K562 (cell line): Measurements from ENCODE around the gene CTNNA3. TPM values are rescaled to one million over a fixed set of nuclear protein-coding genes. Genes with fewer than 3 reads are reported as not detected.
"Not testable (repeated sequence)": the region's sequence is repeated elsewhere in the genome, so short reads cannot be mapped to it uniquely, and the experiment has no call there.

Experiments used
- ATAC-seq: fragments of 200-7000 bp; cut with Tn5 transposase; 3 replicates; pipeline ENCODE4 v1.9.1; 2020; ENCODE audit warnings: moderate library complexity
- BruUV-seq: library from RNA; stranded (reverse); fragments of 400-500 nt; replicated peaks from 2 replicates; lab custom pipeline; 2021; lab: Mats Ljungman, UMichigan
- CTCF ChIA-PET: fragments of 300-600 bp; formaldehyde crosslinking; extraction: SDS; loops from one replicate; lab custom pipeline; 2021; ENCODE audit warnings: low intra/inter-chr PET ratio; lab: Yijun Ruan, JAX
- POLR2A ChIA-PET: fragments of 300-600, 350-650 bp; sonication (Branson Sonifier 250); formaldehyde crosslinking; extraction: SDS; loops from one replicate; lab custom pipeline; 2021; ENCODE audit warnings: antibody characterized with exemption, inconsistent platforms; lab: Yijun Ruan, JAX
- DNase-seq, 4 experiments: peaks; one replicate each; pipeline versions ENCODE4 v3.0.0 to v3.0.0-alpha.2; 2011 to 2018; ENCODE audit warnings: low spot score in 3 of 4, mixed read lengths in 3 of 4; ENCODE audit errors: extremely low read depth in 1 of 4
- FAIRE-seq: peaks from 2 replicates; lab custom pipeline; 2011; peaks lifted over from hg19 to GRCh38; lab: Jason Lieb, UNC
- H2AFZ ChIP-seq: 2 replicates; pipeline ENCODE4 v1.6.0; 2011; ENCODE audit warnings: low read depth, low read length, control low read depth, inconsistent platforms
- H3K27ac ChIP-seq: fragments of 200-600 bp; 3 replicates; pipeline ENCODE4 v1.8.0; 2011; ENCODE audit warnings: low read depth, mild to moderate bottlenecking, control low read depth, inconsistent platforms, low read length, moderate library complexity, mixed read lengths; ENCODE audit errors: extremely low read depth
- H3K27me3 ChIP-seq, 2 experiments: fragments of 300-600 bp in 1 of 2; 2 replicates in 1 of 2; 3 replicates in 1 of 2; pipeline versions ENCODE4 v1.6.0 to v1.8.0; 2011; ENCODE audit warnings: inconsistent platforms in 2 of 2, low read length in 2 of 2, mild to moderate bottlenecking in 1 of 2, mixed read lengths in 1 of 2, moderate library complexity in 1 of 2; ENCODE audit not compliant: control insufficient read depth in 2 of 2, insufficient read depth in 2 of 2
- H3K36me3 ChIP-seq: fragments of 300-600 bp; 3 replicates; pipeline ENCODE4 v1.8.0; 2011; ENCODE audit warnings: mild to moderate bottlenecking, low read length, inconsistent platforms; ENCODE audit not compliant: control insufficient read depth, insufficient read depth
- H3K4me1 ChIP-seq, 2 experiments: fragments of 200-600 bp in 1 of 2; replicated peaks in 1 of 2; 2 replicates in 1 of 2; 3 replicates in 1 of 2; pipeline versions ENCODE4 v1.5.1 to v1.8.0; 2011; ENCODE audit warnings: inconsistent platforms in 2 of 2, low read length in 2 of 2, mild to moderate bottlenecking in 1 of 2, mixed read lengths in 1 of 2, moderate library complexity in 1 of 2; ENCODE audit not compliant: control insufficient read depth in 2 of 2, insufficient read depth in 2 of 2
- H3K4me2 ChIP-seq: 2 replicates; pipeline ENCODE4 v1.6.1; 2011; ENCODE audit warnings: low read length, control low read depth, inconsistent platforms, mixed read lengths; ENCODE audit not compliant: insufficient read depth
- H3K4me3 ChIP-seq: fragments of 200-600 bp; sonication (generic), shearing (Covaris generic); 2 replicates; pipeline ENCODE4 v1.5.1; 2016; ENCODE audit warnings: control low read depth, inconsistent platforms
- H3K79me2 ChIP-seq: fragments of 200-600 bp; 3 replicates; pipeline ENCODE4 v1.8.0; 2011; ENCODE audit warnings: low read length, inconsistent platforms; ENCODE audit not compliant: control insufficient read depth, insufficient read depth
- H3K9ac ChIP-seq, 2 experiments: 2 replicates each; pipeline versions ENCODE4 v1.6.0 to v1.6.1; 2011; ENCODE audit warnings: low read depth in 2 of 2, low read length in 2 of 2, control low read depth in 1 of 2, inconsistent platforms in 1 of 2, mild to moderate bottlenecking in 1 of 2, mixed read lengths in 1 of 2; ENCODE audit not compliant: insufficient read depth in 1 of 2
- H3K9me1 ChIP-seq: one replicate; pipeline ENCODE4 v1.6.0; 2011; ENCODE audit warnings: inconsistent platforms, mild to moderate bottlenecking, low read length, moderate library complexity; ENCODE audit not compliant: control insufficient read depth, insufficient read depth
- H3K9me3 ChIP-seq: replicated peaks from 2 replicates; pipeline ENCODE4 v1.5.1; 2011; ENCODE audit warnings: low read depth, low read length, inconsistent platforms; ENCODE audit not compliant: control insufficient read depth, insufficient read depth
- H4K20me1 ChIP-seq: replicated peaks from 2 replicates; pipeline ENCODE4 v1.6.1; 2011; ENCODE audit warnings: low read length, inconsistent platforms, mixed read lengths; ENCODE audit not compliant: control insufficient read depth, insufficient read depth
- ESRRA ChIP-seq: fragments of 450-650 bp; IDR thresholded peaks from 2 replicates; pipeline ENCODE4 v1.6.1; 2014; ENCODE audit warnings: low read depth, mild to moderate bottlenecking, moderate library complexity, borderline replicate concordance
- KDM5B ChIP-seq: fragments of 200-600 bp; sonication (generic); IDR thresholded peaks from 2 replicates; pipeline ENCODE4 v1.6.1; 2012; ENCODE audit warnings: low read depth, mild to moderate bottlenecking, moderate library complexity, low read length, control low read depth, inconsistent platforms; ENCODE audit not compliant: insufficient replicate concordance
- MITF ChIP-seq: IDR thresholded peaks from 2 replicates; pipeline ENCODE4 v1.6.1; 2014; ENCODE audit warnings: antibody characterized with exemption
- SMAD2 ChIP-seq: fragments of 150-350 bp; IDR thresholded peaks from 2 replicates; pipeline ENCODE4 v1.6.1; 2014; ENCODE audit warnings: low read depth, mild to moderate bottlenecking, low read length
- ZNF232 ChIP-seq: sonication (generic); formaldehyde crosslinking; IDR thresholded peaks from 2 replicates; pipeline ENCODE4 v1.8.0; 2022; ENCODE audit warnings: mild to moderate bottlenecking, missing genetic modification reagents
- ZNF3 ChIP-seq: fragments of 250-450 bp; sonication (Bioruptor Pico); IDR thresholded peaks from 2 replicates; pipeline ENCODE4 v1.5.0; 2021; ENCODE audit warnings: mild to moderate bottlenecking, moderate library complexity
- WGBS: fragments of 100-300 bp; shearing (Covaris generic); methylation state at CpG from one replicate; pipeline ENCODE4 v1.1.6; 2016; ENCODE audit warnings: low coverage, mixed read lengths; ENCODE audit not compliant: insufficient coverage; ENCODE audit errors: missing lambda C conversion rate; 5-methylcytosine and 5-hydroxymethylcytosine counted together
- in situ Hi-C: fragments of 300-500 bp; cut with MboI; formaldehyde crosslinking; loops from 4 replicates; pipeline ENCODE4 v1.15.0; 2018; ENCODE audit warnings: inconsistent platforms, mixed read lengths
- intact Hi-C: fragments of 100-400 bp; cut with micrococcal nuclease; formaldehyde crosslinking; loops from 2 replicates; pipeline ENCODE4 v1.14.2; 2022
- polyA plus RNA-seq, 8 experiments: library from polyadenylated mRNA; depleted of rRNA in 4 of 8; stranded (reverse) in 5 of 8; unstranded in 3 of 8; fragments of >200 nt; fragmentation: Nextera tagmentation in 2 of 8; fragmentation: Illumina TruSeq in 1 of 8; extraction: Ambion mirVana in 2 of 8; extraction: Trizol in 1 of 8; gene quantifications; 2 replicates each; pipeline versions ENCODE4 v1.2.1 to v1.2.3, GENCODE V29; 2011 to 2014; ENCODE audit warnings: inconsistent platforms in 1 of 8, missing spikeins in 1 of 8
- total RNA-seq, 7 experiments: library from RNA; depleted of rRNA in 6 of 7; stranded (reverse); fragments of >200 nt in 6 of 7; fragmentation: Illumina TruSeq in 2 of 7; extraction: Trizol in 2 of 7; gene quantifications; 2 replicates each; pipeline versions ENCODE4 v1.2.1 to v1.2.3, GENCODE V29; 2011 to 2021; ENCODE audit warnings: low replicate concordance in 1 of 7

The CTNNA3 gene
- total and polyA plus RNA-seq, 9 of the 15 experiments (the other 6 are each of a cell fraction or from before 2014, with no cell fraction given), result 0.04 TPM; not detected in 8

GRCh38 chr10:67401711-67402110, 294.3 kb downstream of the CTNNA3 start:
- H3K27me3 ChIP-seq, result no peaks in the 10 kb centered on the region
- no peaks in the 10 kb centered on the region for H4K20me1 ChIP-seq
- ChIA-PET POLR2A (no interaction called here), CTCF (no interaction called here)
- no peak overlapping the region for H3K9ac ChIP-seq
- 0% methylated on average over 1 of the region's 1 CpG for WGBS
- no peaks in the 10 kb centered on the region for H3K79me2 ChIP-seq
- ATAC-seq (no peak), DNase-seq (no peak)
- in situ Hi-C loops, result no loop called here
- H3K27ac ChIP-seq, result no peak overlapping the region
- no peak overlapping the region for H3K4me3 ChIP-seq
- no peak overlapping the region for H3K4me2 ChIP-seq
- no peaks in the 10 kb centered on the region for H3K9me1 ChIP-seq
- H2AFZ ChIP-seq, result no peak overlapping the region
- no peak for TF ChIP-seq ZNF3 (CRISPR knock-in tag)
- no peak for TF ChIP-seq ZNF232 (CRISPR knock-in tag)
- no peak for TF ChIP-seq MITF
- TF ChIP-seq ESRRA, result no peak
- no peak for TF ChIP-seq SMAD2
- no peak for TF ChIP-seq KDM5B
- TF ChIP-seq, all 486 proteins: peak for 0
- FAIRE-seq, result no peak
- Histone ChIP-seq H3K9me3 (0 out of 2 replicates have a peak, but pooled peaks cover 1% of the 10 kb centered on the region), H3K36me3 (no peaks in the 10 kb centered on the region), H3K4me1 (no peaks in the 10 kb centered on the region)
- BruUV-seq, result no TSS peak
- intact Hi-C loops, result no loop called here

GRCh38 chr10:67386841-67387533, 309.0 kb downstream of the CTNNA3 start:
- H3K27me3 ChIP-seq, H3K36me3 ChIP-seq, ATAC-seq, H3K9me1 ChIP-seq, POLR2A ChIA-PET, H3K27ac ChIP-seq, FAIRE-seq, BruUV-seq, H3K79me2 ChIP-seq, H2AFZ ChIP-seq, H3K4me3 ChIP-seq, H3K4me2 ChIP-seq, H3K9ac ChIP-seq, intact Hi-C loops, H4K20me1 ChIP-seq, in situ Hi-C loops, H3K4me1 ChIP-seq, DNase-seq, CTCF ChIA-PET, H3K9me3 ChIP-seq: not testable (repeated sequence)
- 2% methylated on average over 30 of the region's 33 CpGs for WGBS
